Neural cell (in vitro differentiated cells): ENCODE data around the gene NR1I3.

Source experiments
- CTCF ChIP-seq: fragments of 450-650 bp; IDR thresholded peaks from 2 replicates; pipeline ENCODE4 v1.5.1; 2014; ENCODE audit warnings: antibody characterized with exemption, mild to moderate bottlenecking, moderate library complexity; ENCODE audit not compliant: poor library complexity, severe bottlenecking
- EP300 ChIP-seq: fragments of 450-650 bp; conservative IDR thresholded peaks from 2 replicates; pipeline ENCODE4 v1.6.1; 2014; ENCODE audit warnings: antibody characterized with exemption, mild to moderate bottlenecking, moderate library complexity; ENCODE audit not compliant: poor library complexity, severe bottlenecking
- POLR2AphosphoS5 ChIP-seq: IDR thresholded peaks from 2 replicates; pipeline ENCODE4 v1.6.1; 2012

DNA sequence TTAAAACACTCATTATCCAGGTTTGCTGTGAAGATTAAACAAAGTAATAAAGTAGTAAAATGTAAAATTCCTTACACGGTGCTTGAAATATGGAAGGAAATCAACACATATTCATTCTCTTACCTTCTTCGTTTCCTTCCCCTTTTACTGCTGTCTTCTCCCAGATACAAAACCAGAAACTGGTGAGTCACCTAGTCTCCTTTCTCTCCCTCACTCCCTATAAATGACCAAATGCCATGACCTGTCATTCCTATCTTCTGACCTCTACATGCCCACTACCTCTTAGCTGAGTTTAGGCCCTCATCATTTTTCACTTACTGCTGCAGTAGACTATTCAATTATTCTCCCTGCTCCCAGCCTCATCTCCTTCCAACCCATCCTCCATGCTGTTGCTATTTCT lies 4.3 kb upstream of the NR1I3 start:
- TF ChIP-seq CTCF: no peak
- no peak for TF ChIP-seq EP300
- TF ChIP-seq POLR2AphosphoS5: no peak
